Calu3 (cell line): ENCODE data around the gene ADI1. TPM values are rescaled to one million over a fixed set of nuclear protein-coding genes. Genes with fewer than 3 reads are reported as not detected.

Experiments used
- BruUV-seq: library from RNA; stranded (reverse); fragments of 400-500 nt; replicated peaks from 2 replicates; lab custom pipeline; 2021; lab: Mats Ljungman, UMichigan
- CTCF ChIA-PET: fragments of 300-600 bp; sonication (Branson Sonifier 250); formaldehyde crosslinking; loops from one replicate; lab custom pipeline; 2022; ENCODE audit warnings: antibody characterized with exemption; lab: Charles Lee
- DNase-seq: peaks from one replicate; pipeline ENCODE4 v3.0.0; 2022
- H3K27ac Mint-ChIP-seq: one replicate; pipeline ENCODE4 v1.8.0; 2022; ENCODE audit warnings: mixed read lengths; ENCODE audit not compliant: unreplicated experiment
- H3K27me3 Mint-ChIP-seq: one replicate; pipeline ENCODE4 v1.8.0; 2022; ENCODE audit warnings: mixed read lengths; ENCODE audit not compliant: unreplicated experiment
- H3K36me3 Mint-ChIP-seq: one replicate; pipeline ENCODE4 v1.8.0; 2022; ENCODE audit warnings: mild to moderate bottlenecking, moderate library complexity, mixed read lengths; ENCODE audit not compliant: insufficient read depth, unreplicated experiment
- H3K4me1 Mint-ChIP-seq: one replicate; pipeline ENCODE4 v1.8.0; 2022; ENCODE audit warnings: mild to moderate bottlenecking, low read depth, mixed read lengths; ENCODE audit not compliant: unreplicated experiment
- H3K4me3 Mint-ChIP-seq: one replicate; pipeline ENCODE4 v1.8.0; 2022; ENCODE audit warnings: mild to moderate bottlenecking, low read depth, moderate library complexity, mixed read lengths; ENCODE audit not compliant: unreplicated experiment
- H3K9me3 Mint-ChIP-seq: one replicate; pipeline ENCODE4 v1.8.0; 2022; ENCODE audit warnings: low read depth, mixed read lengths; ENCODE audit not compliant: unreplicated experiment
- CTCF ChIP-seq: fragments of 200-600 bp; IDR thresholded peaks from one replicate; pipeline ENCODE4 v1.8.0; 2022; ENCODE audit warnings: antibody characterized with exemption; ENCODE audit not compliant: unreplicated experiment
- intact Hi-C: fragments of 100-400 bp; cut with micrococcal nuclease; formaldehyde crosslinking; loops from one replicate; pipeline ENCODE4 v1.10.0; 2022; ENCODE audit not compliant: unreplicated experiment
- total RNA-seq: library from RNA; stranded (reverse); gene quantifications from 2 replicates; pipeline ENCODE4 v1.2.3, GENCODE V29; 2022

ADI1 gene
- total RNA-seq, 1 experiment from 2014 or later = 32.6 TPM

DNA sequence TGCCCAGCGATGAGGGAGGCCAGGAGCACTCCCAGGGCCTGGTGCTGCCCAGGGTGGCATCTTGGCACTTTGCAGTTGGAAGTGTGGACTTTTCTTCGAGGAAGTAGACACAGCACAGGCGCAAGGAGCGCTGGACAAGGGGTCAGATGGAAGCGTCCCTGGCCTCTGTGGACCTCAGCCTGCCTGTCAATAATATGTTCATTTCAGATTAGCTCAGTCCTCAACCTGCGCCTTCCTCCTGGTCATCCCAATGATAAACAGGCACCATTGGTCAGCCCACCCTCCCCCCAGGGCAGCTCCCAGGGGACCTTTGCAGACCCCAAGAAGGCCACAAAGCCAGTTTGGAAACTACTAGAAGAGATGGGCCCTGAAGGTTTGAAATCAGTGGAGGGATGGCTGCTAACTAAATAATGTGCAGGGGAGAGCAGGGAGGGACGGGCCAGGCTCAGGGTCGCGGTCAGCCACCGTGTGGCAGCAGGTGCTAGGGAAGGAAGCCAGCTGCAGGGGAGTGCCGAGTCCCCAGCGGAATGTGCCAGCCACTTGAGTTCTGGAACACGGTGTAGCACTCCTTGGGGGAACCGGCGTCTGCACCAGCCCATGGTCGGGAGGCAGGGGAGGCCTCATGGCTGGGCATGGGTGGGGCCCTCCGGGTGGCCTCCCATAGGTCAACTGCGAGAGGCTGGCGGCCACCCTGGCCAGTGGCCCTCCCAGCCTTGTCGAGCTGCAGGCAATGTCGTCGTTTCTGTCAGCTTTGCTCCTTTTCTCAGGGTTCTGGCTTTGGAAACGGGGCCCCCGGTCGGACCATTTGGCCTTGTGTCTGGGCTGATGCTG is 59.9 kb downstream of the ADI1 start:
- H3K4me1 Mint-ChIP-seq = no peaks in the 10 kb centered on the region
- no peak overlapping the region for H3K4me3 Mint-ChIP-seq
- no peaks in the 10 kb centered on the region for H3K9me3 Mint-ChIP-seq
- H3K27ac Mint-ChIP-seq = no peak overlapping the region
- DNase-seq = no peak
- H3K27me3 Mint-ChIP-seq = no peaks in the 10 kb centered on the region
- intact Hi-C loops = no loop called here
- no TSS peak for BruUV-seq
- peaks cover 4% of the 10 kb centered on the region for H3K36me3 Mint-ChIP-seq
- TF ChIP-seq CTCF = no peak
- CTCF ChIA-PET = no interaction called here

DNA sequence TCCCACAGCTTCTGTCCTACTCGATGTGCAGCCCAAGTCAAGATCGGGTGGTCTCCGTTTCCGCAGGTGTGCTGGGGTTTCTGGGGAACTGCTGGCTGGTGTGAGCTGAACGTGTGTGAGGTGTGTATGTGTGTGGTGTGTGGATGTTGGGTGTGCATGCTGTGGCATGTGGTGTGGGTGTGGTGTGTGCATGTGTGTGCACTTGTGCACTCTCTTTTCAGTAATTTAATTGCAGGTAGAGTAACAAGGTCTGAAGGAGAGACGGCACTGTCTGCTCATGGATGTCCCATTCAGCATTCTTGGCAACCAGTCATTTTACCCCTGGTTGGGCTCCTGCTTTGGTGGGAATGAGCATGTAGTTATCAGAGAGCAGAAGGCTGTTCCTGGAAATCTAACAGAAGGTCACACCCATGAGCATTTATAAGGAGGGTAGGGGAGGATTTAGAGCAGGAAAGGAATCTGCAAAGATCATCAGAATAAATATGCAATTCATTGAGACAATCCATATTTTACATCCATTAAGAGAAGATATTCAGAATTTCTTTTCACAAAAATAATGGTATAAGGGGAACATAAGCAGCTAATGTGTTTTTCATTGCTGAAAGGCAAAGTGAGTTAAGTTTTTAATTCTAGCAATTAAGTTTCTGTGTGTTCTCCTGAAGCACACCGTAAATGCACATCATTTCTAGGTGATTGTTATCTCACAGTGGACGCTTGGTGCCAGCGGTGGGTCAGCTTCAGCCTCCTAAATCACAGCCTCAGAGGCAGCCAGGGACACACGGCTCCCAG is 60.7 kb downstream of the ADI1 start:
- no peak for DNase-seq
- CTCF ChIA-PET = no interaction called here

DNA sequence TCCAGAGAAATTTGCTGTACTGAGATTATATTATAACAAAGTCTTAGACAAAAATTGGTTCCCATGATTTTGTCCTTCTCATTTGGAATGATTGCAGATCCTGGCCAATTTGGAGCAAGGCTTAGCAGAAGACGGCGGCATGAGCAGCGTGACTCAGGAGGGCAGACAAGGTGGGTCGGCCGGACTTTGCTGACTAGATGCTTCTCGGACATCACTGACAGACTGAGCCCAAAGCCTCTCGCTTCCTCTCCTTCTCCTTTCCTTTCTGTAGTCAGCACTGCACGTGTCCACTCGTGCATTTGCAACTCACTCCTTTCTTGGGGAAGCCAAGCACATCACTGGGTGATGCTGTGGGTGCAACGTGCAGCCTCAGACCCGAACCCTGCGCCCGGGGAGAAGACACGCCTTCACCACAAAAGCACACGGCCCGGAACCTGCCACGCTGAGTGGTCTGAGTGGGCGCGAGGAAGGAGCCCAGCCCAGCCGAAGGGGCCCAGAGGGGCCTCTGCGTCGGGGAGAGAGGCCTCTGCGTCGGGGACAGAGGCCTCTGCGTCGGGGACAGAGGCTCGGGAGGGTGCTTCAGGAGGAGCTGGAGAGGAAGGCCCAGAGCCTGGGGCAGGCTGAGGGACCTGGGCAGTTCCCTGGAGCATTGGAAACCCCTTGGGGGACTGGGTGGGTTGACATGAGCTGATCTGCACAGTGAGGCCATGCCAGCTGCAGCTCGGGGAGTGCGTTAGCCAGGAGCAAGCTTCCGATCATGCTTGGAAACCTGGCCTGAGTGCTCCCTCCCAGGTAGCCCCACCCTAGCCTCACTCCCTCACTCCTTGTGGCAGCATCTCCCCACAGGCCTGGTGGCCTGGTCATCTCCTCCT is 61.6 kb downstream of the ADI1 start:
- H3K4me1 Mint-ChIP-seq = no peaks in the 10 kb centered on the region
- DNase-seq = no peak
- no peaks in the 10 kb centered on the region for H3K27me3 Mint-ChIP-seq
- H3K9me3 Mint-ChIP-seq = no peaks in the 10 kb centered on the region
- BruUV-seq = no TSS peak
- H3K4me3 Mint-ChIP-seq = no peak overlapping the region
- CTCF ChIA-PET = no interaction called here
- intact Hi-C loops = no loop called here
- no peak overlapping the region for H3K27ac Mint-ChIP-seq
- peaks cover 4% of the 10 kb centered on the region for H3K36me3 Mint-ChIP-seq
- no peak for TF ChIP-seq CTCF

More for the DNA sequence above, 60.7 kb downstream of the ADI1 start:
- Mint-ChIP-seq H3K4me3 (no peak overlapping the region), H3K36me3 (peaks cover 4% of the 10 kb centered on the region), H3K4me1 (no peaks in the 10 kb centered on the region), H3K27me3 (no peaks in the 10 kb centered on the region), H3K9me3 (no peaks in the 10 kb centered on the region), H3K27ac (no peak overlapping the region)
- no TSS peak for BruUV-seq
- TF ChIP-seq CTCF = no peak
- intact Hi-C loops = no loop called here

- no peak for TF ChIP-seq CTCF
- DNase-seq = no peak
- no peaks in the 10 kb centered on the region for H3K27me3 Mint-ChIP-seq
- no peak overlapping the region for H3K4me3 Mint-ChIP-seq
- H3K27ac Mint-ChIP-seq = no peak overlapping the region
- CTCF ChIA-PET = no interaction called here
- H3K9me3 Mint-ChIP-seq = no peaks in the 10 kb centered on the region
- intact Hi-C loops = no loop called here
- no TSS peak for BruUV-seq
- peaks cover 4% of the 10 kb centered on the region for H3K36me3 Mint-ChIP-seq
- no peaks in the 10 kb centered on the region for H3K4me1 Mint-ChIP-seq
Measured at GRCh38 chr2:3456125-3456524, 63.2 kb downstream of the ADI1 start.
